ENCODE measurements around the gene C11orf86.

Gene C11orf86

DNA sequence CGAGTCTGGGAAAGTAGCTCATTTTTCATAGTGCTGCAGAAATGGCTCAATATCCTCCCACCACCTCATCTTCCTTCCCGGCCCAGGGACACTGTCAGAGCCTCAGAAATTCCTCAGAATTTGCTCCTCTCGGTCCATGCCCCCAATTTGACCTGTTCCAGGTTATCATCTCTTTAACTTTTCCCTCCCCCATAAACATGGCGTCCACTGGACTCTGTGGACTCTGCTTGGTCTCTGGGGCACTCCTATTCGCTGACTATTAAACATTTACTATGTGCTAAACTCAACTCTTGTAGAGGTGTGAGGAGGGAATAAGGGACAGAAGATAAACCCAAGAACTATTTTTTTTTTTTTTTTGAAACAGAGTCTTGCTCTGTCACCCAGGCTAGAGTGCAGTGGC, 8.8 kb upstream of the C11orf86 start:
- in situ Hi-C loops (cut with MboI; ENCODE audit: low sequenced_read_pairs), result no loop called here

DNA sequence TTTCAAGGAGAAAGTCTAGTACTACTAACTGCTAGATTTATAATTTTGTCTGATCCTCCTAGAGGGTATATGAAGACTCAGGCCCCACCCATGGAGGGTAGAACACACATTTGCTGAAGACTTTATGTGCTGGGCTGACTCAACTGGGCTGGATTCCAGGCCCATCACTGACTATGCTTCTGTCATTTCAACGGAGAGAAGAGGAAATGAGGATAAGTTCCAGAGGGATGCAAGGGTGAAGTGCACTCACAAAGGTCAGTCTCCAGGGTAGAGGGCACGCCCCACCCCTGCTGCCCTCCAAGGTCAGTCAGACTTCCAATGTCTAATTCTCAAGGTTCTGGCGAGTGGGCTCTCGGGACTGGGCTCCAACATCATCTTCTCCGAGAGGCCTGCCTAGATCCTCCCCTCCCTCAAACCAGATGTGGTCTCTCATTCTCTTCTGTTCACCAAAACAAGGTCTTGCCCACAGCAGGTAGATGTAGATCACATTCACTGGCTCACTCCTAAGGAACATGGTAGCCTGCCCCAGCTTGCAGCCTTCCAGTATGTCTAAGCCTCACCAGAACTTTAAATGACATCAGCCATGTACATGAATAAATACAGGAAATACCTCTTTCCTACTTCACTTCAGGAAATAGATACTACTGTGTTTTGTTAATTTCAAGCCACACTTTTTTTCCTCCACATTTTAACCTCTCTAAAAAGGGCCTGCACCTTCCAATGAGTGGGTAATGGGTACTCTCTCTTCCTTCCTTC, 7.3 kb upstream of the C11orf86 start:
- in situ Hi-C loops (cut with MboI; ENCODE audit: low sequenced_read_pairs), result no loop called here

DNA sequence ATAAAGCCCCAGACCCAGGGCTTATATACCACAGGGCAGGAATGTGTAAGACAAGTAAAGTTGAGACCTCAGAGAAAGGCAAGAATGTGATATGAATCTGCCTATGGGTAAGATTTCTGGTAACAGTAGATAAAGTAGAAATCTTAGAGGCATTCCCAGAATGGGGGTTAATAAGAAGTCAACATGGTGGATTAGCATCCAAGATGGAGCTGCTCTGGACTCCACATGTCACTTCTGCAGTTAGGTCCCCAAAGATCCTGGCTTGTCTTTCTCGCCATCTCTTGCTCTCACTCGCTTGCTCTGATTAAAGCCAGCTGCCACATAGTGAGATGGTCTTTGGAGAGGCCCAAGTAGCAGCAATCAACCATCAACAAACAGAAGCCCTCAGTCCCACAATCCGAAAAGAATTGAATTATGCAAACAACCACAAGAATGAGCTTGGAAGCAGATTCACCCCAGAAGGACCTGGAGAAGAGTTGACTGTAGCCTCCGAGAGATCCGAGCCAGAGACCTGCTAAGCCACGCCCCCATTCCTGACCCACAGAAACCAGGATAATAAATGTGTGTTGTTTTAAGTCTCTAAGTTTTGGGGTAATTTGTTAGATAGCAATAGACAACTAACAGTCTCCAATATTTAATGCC, 5.4 kb upstream of the C11orf86 start:
- in situ Hi-C loops (cut with MboI; ENCODE audit: low sequenced_read_pairs), result no loop called here

DNA sequence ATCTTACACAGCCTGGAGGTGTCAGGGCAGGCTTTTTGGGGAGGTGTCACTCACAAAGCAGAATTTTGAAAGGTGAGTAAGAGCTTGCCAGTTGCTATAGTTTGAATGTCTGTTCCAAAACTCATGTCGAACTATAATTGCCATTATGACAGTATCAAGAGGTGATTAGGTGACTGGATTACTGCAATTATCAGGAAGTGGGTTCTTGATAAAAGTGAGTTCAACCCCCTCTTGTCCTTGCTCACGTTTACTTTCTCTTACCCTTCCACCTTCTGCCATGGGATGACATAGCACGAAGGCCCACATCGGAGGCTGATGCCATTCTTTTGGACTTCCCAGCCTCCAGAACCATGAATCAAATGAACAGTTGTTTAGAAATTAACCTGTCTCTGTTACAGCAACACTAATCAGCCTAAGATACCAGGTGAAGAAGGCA, 4.7 kb upstream of the C11orf86 start:
- in situ Hi-C loops (cut with MboI; ENCODE audit: low sequenced_read_pairs), result no loop called here

DNA sequence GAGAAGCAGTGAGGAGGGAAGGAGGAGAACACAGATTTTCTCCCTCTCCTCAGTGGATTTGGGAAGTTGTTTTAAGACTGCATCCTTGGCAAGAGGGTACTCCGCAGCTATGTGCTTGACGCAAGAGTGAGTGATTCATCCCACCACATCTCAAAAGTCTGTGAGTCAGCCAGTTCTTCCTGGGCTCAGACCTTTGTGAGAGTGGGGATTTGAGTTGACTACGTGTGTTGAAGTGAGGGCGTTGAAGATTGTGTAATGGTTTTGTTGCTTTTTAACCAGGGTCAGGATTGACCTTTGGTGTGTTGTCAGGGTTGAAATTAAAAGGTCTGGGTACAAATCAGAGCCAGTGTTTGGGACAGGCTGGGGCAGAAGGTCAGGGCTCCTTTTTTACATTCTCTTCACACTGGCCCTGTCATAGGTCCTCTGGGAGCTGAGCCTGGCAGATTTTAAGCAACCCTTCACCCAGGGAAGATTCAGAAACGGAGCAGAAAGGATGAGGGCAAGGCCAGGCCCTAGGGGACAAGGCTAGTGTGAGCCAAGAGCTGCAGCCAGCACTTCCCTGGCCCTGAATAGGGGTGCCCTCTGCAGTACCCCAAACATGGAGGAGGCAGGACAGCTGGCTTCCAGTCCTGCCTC, 4.2 kb upstream of the C11orf86 start:
- in situ Hi-C loops (cut with MboI; ENCODE audit: low sequenced_read_pairs), result no loop called here

DNA sequence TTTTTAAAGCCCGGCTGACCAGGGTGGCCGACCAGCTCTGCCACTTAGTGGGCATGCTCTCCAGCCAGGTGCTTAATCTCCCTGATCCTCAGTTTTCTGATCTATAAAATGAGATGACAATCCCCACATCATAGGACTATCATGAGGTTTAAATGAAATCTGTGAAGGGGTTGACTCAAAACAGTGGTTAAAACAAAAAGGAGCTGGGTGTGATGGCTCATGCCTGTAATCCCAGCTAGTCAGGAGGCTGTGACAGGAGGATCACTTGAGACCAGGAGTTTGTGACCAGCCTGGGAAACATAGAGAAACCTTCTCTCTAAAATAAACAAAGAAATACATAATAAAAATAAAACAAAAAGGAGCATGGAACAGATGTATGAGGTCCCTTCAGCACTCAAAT, 3.6 kb upstream of the C11orf86 start:
- in situ Hi-C loops (cut with MboI; ENCODE audit: low sequenced_read_pairs), result no loop called here

DNA sequence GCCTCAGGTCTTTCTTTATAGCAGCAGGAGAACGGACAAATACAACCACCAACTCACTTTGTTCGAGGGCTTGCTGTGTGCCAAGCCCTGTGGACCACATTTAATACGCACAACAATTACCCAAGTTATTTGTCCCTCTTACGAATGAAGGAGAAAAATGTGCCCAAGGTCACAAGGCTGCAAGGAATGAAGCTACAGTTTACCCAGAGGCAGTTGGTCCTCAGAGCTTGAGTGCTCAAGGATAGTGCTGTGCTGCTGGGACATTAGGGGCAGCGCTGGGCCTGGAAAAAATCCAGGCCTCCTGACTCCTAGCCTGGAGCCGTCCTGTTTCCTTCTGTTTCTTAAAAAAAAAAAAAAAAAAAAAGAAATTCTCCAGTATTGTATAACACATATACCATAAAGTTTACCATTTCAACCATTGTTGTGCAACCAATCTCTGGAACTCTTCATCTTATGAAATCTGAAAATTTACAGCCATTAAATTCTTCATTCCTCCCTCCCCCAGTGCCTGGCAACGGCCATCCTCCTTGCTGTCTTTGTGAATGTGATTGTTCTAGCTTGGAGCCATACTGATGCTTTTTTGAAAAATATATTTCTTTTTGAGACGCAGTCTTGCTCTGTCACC, 1.0 kb upstream of the C11orf86 start:
- in situ Hi-C loops (cut with MboI; ENCODE audit: low sequenced_read_pairs), result no loop called here

DNA sequence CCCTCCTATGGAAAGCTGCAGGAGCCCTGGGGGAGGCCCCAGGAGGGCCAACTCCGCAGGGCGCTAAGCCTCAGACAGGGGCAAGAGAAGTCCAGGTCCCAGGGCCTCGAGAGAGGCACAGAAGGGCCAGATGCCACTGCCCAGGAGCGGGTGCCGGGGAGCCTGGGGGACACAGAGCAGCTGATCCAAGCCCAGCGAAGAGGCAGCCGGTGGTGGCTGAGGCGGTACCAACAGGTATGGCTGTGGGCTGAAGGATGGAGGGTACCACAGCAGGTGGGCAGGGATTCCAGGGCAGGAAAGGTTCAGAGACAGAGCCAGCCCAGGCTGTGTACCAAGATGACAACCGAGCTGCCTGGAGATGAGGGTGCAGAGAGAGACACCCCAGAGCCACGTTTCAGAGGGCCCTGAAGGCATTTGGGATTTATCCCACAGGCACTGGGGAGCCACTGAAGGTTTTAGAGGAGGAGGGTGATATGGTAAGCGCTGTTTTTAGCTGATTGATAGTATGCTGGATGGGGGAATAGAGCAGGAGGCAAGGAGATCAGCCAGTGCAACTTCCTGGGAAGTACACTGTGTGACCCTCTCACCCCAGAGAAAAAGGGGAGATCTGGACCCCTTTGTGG, 412 bp downstream of the C11orf86 start:
- in situ Hi-C loops (cut with MboI; ENCODE audit: low sequenced_read_pairs), result no loop called here

DNA sequence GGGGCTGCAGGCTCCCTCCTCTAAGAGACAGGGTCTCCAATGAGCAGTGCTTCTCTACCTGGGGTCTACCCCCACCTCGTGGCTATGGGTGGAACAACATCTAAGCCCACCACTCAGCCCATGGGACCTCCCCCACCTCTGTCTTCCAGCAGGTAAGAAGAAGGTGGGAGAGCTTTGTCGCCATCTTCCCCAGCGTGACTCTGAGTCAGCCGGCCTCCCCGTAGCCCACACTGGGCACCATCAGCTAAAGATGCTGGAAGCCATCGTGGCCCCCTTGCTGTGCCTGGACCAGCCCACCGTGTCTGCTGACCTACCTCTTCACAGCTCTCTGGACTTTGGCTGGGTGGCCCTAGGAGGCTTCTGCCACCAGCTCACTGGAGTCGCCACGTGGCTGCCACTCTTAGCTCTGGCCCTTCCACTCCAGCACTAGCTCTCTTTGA, 944 bp downstream of the C11orf86 start:
- in situ Hi-C loops (cut with MboI; ENCODE audit: low sequenced_read_pairs), result no loop called here

DNA sequence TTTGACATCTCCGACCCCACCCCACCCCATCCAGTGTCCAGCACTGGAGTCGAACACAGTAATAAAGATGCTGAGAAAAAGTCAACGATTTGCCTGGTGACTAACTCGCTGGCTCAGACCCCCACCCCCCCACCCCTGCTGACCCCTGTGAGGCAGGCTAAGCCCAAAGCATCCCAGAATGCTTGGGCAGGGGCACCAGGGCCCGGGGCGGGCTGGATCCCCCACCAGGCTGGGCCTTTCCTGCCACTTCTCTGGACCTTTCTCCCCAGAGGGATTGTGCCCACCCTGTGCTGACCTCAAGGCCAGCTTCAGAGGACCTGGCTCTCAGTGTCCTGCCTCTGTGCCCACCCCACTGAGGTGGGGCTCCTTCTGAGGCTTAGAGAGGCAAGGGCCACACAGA, 1.8 kb downstream of the C11orf86 start:
- in situ Hi-C loops (cut with MboI; ENCODE audit: low sequenced_read_pairs), result no loop called here

DNA sequence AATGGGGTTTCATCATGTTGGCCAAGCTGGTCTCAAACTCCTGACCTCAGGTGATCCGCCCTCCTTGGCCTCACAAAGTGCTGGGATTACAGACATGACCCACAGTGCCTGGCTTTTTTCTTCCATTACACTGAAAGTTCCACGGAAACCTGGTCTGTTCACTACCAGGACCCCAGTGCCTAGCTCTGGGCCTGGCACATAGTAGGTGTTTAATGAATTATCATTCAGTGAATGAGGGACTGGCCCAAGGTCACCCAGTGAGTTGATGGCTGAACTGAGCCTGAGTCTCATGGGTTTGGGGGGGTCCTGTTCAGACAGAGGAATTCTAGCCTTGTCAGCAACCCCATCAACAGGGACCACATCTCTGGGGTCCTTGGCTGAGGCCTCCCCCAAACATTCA, 3.1 kb downstream of the C11orf86 start:
- in situ Hi-C loops (cut with MboI; ENCODE audit: low sequenced_read_pairs), result no loop called here

DNA sequence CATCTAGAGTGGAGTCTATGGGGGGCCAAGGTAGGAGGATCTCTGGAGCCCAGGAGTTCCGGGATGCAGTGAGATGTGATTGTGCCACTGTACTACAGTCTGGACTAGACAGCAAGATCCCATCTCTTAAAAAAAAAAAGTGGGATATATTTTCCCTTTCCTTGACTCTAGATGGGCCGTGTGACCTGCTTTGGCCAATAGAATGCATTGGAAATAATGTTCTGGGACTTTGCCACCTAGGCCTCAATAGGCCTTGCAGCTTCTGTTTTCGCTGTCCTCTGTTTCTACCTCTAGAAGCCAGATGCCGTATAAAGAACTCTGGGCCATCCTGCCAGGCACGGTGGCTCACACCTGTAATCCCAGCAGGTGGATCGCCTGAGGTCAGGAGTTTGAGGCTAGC, 3.6 kb downstream of the C11orf86 start:
- in situ Hi-C loops (cut with MboI; ENCODE audit: low sequenced_read_pairs), result no loop called here

DNA sequence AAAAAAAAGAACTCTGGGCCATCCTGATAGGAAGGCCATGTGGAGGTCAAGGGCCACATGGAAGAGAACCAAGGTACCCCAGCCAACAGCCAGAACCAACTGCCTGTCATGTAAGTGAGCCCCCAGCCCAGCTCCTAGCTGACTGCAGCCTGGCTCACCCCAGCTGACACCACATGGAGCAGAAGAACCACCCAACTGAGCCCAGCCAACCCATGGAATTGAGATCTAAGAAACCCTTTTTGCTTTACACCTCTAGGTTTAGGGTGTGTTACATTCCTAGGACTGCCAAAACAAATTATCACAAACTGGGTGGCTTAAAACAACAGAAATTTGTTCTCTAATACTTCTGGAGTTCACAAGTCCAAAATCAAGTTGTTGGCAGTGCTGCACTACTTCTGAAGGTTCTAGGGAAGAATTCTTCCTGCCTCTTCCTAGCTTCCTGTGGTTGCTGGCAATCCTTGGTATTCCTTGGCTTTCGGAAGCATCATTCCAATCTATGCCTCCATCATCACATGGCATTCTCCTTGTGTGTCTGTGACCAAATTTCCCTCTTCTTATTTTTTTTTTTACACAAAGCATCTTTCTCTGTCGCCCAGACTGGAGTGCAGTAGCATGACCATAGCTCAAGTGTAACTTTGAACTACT, 4.4 kb downstream of the C11orf86 start:
- in situ Hi-C loops (cut with MboI; ENCODE audit: low sequenced_read_pairs), result no loop called here

DNA sequence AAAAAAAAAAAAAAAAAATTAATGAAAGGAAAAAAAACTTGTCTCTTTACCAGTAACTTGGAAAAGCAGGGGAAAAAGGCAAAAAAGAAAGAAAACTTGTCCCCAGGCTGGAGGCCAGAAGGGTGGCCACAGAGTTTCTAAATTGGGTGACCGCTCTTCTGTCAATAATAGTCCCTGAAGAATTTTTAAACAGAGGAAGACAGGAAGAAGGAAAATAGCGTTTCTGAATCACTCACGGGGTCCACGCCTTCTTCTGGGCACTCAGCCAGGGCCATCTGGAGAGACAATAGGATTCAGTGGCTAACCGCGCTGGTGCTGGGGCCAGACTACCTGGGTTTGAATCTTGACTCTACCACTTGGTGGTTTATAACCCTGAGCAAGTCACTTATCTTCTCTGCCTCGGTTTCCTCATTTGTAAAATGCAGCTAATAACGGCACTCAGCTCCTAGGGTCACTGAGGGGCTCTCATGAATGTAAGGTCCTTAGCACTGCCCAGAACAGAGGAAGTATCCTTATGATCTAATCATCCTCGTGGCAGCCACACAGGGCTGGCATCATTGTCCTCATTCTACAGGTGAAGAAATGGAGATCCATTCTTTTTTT, 7.0 kb downstream of the C11orf86 start:
- in situ Hi-C loops (cut with MboI; ENCODE audit: low sequenced_read_pairs), result no loop called here

DNA sequence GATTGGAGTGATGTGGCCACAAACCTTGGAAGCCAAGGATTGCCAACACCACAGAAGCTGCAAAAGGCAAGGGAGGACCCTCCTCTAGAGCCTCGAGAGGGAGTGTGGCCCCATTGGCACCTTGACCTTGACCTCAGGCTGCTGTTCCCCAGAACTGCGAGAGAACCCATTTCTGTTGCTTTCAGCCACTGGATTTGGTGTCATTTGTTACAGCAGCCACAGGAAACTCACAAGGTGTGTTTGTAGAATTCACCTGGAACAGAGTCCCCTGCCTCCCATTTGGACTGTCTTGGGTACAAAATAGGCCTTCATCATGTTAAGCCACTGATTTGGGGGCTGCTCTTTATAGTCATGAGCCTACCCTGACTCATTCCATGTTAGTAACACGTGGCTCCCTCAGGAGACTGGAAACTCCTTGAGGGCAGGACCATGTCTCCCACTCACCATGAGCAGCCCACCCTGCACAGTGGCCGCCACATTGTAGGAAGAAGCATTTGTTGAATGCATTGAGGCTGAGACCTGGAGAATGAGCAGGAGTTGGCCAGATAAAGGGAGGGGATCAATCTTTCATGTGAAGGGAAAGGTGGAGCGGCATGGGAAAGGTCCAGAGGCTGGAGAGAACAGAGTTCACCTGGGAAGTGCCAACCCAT, 8.3 kb downstream of the C11orf86 start:
- in situ Hi-C loops (cut with MboI; ENCODE audit: low sequenced_read_pairs), result no loop called here

DNA sequence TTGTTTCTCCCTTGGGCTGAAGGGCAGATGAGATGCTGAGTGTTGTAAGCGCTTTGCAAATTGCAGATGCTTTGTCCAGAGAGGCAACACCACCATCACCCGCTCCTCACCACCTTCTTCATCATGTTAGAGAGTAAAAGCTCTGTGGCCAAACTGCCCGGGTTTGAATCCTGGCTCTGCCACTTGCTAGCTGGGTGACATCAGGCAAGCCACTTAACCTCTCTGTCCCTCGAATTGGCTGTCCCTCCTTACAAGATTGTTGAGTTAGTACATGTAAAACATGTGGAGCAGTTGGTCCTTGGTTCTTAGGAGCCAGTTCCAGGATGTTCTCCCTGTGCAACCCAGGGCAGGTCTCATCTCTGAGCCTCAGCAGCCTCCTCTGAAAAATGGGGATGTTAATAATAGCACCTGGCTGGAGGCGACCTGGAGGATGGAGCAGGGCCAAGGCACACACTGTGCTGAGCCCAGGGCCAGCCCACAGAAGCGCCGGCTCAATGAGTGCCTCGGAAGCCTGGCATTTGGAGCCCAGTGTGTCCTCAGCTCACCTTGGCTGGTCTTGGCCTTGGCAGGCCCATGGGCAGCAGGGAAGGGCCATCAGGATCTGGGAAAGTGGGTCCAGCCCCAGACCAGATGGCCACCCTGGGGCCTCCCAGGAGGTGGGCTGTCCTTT, 10.5 kb downstream of the C11orf86 start:
- in situ Hi-C loops (cut with MboI; ENCODE audit: low sequenced_read_pairs), result no loop called here

DNA sequence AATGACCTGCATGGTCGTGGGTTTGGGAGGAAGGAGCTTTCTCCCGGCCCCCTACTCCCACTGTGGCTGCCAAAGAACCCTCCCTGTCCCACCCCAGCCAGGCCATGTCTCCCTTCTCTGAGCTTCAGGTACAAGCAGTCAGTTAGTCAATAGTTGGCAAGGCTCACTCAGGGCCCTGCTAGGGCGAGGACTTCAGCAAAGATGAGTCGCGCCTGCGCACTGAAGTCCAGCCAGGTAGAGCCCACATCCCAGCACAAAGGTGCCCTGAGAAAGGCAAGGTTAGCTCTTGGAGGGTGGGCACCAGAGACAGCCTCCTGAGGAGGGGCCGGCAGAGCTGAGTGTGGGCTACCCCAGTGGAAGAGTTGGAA, 11.1 kb downstream of the C11orf86 start:
- in situ Hi-C loops (cut with MboI; ENCODE audit: low sequenced_read_pairs), result no loop called here

DNA sequence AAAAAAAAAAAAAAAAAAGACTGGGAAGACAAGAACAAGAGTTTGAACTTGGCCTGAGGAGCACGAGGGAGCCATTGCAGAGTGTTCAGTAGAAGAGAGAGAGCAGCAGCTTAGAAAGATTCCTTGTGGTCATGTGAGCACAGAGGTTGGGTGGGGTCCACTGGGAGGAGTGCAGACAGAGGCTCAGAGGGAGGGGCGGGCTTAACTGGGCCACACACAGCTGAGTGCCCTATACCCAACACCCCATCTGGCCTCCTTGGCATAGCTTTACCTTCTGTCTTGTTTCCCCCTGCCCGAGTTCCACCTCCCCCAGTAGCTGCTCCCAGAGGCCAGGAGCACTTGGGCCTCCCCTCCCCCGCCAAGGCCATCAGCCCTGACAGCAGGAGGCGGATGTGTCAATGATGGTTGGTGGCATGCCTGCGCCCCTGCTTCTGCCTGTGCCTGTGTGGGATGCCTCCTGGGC, 12.1 kb downstream of the C11orf86 start:
- in situ Hi-C loops (cut with MboI; ENCODE audit: low sequenced_read_pairs), result no loop called here

DNA sequence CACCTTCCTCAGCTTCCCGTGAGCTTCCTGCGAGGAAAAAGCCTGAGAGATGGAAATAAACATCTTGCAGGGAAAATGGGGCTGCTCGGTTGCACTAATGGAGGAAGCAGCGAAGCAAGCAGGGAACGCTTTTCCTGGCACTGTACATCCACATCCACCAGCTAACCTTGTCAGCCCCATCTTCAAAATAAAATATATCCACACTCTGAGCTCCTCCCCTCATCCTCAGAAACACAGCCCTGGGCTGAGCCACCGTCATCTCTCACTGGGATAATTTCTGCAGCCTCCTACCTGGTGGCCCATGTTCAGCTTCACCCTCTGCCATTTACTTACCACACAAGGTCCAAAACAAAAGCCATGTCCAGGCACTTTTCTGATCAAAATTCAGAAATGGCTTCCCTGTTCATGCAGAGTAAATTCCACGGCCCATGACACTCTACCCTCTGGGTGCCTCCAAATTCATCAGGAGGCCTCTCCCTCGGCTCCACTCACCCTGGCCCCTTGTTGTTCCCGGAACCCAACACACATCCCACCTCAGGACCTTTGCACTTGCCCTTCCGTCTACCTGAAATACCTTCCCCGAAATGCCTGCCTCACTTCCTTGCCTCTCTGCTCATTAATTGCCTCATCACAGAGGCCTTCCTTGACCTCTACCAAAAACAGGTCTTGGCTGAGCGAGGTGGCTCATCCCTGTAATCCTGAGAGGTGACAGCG, 13.0 kb downstream of the C11orf86 start:
- in situ Hi-C loops (cut with MboI; ENCODE audit: low sequenced_read_pairs), result no loop called here

Data from HL-60/S4 treated with retinoic acid at 250 ng/mL for 4 days and 3 days (cell line).